NCI-H2227 treated with DMSO at 0.1 percent for 48 hours (cell line): Measurements from ENCODE around the gene CLIP3.

Experiments used
- DNase-seq: peaks from one replicate; lab custom pipeline; 2025; lab: John Stamatoyannopoulos, UW

The CLIP3 gene

DNA sequence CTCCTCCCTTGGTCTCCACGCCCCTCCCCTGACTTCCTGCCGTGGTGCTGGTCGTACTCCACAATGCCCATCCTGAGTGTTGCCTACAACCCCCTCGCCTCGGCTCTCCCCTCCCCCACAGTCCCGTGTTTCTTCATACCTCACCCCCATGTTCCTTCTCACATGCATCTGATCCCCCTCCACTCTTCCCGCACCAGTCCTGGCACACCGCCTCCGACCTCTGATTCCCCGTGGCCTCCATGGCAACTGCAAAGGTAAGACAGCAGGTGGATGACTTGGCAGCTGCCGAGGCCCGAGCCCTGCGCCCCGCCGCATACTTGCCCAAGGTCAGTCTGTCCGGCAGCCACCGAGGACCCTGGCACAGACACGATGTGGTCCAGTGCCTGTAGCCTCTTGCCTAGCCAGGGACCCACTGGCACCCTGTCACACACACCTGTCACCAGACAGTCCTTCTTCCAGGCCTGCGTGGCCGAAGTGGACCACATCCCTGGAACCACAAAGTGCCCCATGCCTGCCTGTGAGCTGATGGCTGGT is 53.8 kb downstream of the CLIP3 start:
- no peak for DNase-seq

DNA sequence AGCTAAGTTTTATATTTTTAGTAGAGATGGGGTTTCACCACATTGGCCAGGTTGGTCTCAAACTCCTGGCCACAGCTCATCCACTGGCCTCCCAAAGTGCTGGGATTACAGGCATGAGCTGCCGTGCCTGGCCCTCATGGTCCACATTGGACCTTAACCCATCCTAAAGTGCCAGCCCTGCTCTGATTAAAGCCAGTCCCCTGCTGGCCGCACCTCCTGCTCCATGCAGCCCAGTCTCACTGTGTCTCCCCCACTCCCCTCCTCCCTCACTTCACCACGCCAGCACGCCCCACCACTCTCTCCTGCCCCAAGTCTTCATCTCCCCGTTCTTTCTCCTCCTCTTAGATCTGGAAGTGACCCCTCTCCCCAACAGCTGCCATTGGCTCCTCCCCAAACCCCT is 54.4 kb downstream of the CLIP3 start:
- no peak for DNase-seq

DNA sequence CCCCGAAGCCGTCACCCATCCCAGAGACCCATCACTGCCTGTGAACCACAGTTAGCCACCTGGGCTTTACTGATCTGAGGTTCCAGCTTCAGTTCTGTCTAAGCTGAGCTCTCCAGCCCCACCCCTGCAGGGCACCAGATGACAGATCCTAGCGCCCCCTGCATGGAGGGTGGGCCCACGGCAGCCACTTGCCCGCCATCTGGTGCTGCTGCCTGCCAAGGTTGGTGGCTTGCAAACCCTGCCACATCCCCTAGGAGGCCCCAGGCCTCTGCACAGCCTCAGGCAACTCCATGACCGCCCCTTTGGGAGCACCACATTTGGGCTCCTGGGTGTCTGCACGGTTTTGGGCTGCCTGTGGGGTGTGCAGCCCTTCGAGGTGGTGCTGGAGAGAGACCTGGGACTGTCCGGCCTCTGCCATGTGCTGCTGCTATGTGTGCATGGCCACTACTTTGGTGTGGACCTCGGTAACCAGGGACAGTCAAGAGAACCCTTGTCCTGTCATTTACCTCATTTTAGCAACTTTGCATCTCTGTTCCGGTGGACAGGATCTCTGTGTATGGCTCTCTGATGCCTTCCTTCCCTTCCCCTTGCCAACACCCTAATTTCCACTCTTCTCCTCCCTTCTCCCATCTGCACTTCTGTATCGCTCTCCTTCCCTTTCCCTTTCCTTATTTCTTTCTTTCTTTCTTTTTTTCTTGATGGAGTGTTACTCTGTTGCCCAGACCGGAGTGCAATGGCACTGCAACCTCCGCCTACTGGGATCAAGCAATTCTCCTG is 55.0 kb downstream of the CLIP3 start:
- no peak for DNase-seq

DNA sequence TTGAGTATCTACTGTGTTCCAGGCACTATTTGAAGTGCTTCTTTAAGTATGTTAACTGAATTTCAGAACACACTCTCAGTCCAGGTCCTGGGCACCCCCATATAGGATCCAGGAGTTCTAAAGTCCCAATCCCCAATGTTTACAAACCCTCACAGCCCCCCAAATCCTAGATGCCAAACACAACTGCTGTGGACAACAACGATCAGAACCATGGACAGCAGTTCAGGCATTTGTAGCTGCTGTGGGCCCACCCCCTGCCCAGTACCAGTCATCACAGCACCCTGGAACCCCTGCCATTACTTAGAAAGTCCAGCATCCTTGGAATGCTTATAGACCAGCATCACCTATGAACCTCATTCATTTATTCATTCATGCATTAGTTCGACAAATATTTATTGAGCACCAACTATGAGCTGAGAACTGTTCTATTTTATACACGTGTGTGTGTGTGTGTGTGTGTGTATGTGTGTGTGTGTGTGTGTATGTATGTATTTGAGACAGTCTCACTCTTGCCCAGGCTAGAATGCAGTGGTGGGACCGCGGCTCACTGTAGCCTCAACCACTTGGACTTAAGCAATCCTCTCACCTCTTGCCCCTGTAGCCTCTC is 57.0 kb downstream of the CLIP3 start:
- DNase-seq = no peak

DNA sequence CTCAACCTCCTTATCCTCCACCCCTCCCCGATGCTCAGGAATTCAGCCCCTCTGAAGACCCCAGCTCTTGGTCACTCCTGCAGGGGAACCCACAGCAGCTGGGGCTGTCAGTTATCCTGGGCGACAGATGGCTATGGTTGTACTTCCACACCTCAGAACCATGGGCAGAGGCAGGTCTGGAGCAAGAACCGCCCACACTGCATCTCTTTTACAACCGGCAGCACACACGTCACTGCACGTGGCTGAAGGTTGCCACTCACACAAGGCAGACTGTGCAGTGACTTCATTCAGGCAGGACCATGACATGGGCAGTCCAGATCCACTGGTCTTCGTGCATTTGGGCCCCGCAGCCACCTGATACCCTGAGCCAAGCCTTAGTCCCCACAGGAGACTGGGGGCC is 59.2 kb downstream of the CLIP3 start:
- DNase-seq = no peak

DNA sequence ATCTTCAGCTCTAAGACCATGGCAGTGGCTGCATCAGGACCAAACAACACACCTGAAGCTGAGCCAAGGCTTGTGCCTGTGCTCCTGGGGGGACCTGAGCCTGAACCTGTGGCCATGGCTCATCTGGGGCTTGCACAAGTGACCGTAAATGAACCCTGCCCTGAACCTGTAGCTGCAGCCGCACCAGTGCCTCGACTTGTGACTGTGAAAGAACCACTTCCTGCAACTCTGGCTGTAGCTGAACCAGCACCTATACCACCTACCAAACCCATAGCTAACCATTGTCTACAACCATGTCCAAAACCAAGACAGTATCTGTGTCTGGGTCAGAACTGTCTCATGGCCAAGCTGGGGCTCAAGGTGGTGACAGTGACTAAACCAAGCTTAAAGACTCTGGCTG is 65.9 kb downstream of the CLIP3 start:
- no peak for DNase-seq
